Central memory CD8-positive, alpha-beta T cell (primary cell): ENCODE results near the gene SPAG9.
"Not testable (repeated sequence)": the region's sequence is repeated elsewhere in the genome, so short reads cannot be mapped to it uniquely, and the experiment has no call there.

Experiments
- ATAC-seq: fragments of 150-1000 bp; cut with Tn5 transposase; replicated peaks from 2 replicates; pipeline ENCODE4 v1.10.0; 2022; ENCODE audit warnings: mild to moderate bottlenecking, moderate FRiP score, moderate number of reproducible peaks; ENCODE audit not compliant: poor library complexity, severe bottlenecking; ENCODE audit errors: extremely low read depth
- DNase-seq, 2 donors: peaks; one replicate each; pipeline ENCODE4 v3.0.0; 2021; ENCODE audit warnings: low spot score in 2 of 2
- H3K27ac Mint-ChIP-seq: one replicate; pipeline ENCODE4 v1.8.0; 2022; ENCODE audit warnings: low read depth, mild to moderate bottlenecking, moderate library complexity, mixed read lengths
- H3K27me3 Mint-ChIP-seq: one replicate; pipeline ENCODE4 v1.8.0; 2022; ENCODE audit warnings: mixed read lengths
- H3K36me3 Mint-ChIP-seq: one replicate; pipeline ENCODE4 v1.8.0; 2022; ENCODE audit warnings: mild to moderate bottlenecking, moderate library complexity, mixed read lengths; ENCODE audit not compliant: insufficient read depth
- H3K4me1 Mint-ChIP-seq: one replicate; pipeline ENCODE4 v1.8.0; 2022; ENCODE audit warnings: mixed read lengths
- H3K4me3 Mint-ChIP-seq: one replicate; pipeline ENCODE4 v1.8.0; 2022; ENCODE audit warnings: mild to moderate bottlenecking, moderate library complexity, mixed read lengths
- H3K9me3 Mint-ChIP-seq: one replicate; pipeline ENCODE4 v1.8.0; 2022; ENCODE audit warnings: mixed read lengths

SPAG9 gene

DNA sequence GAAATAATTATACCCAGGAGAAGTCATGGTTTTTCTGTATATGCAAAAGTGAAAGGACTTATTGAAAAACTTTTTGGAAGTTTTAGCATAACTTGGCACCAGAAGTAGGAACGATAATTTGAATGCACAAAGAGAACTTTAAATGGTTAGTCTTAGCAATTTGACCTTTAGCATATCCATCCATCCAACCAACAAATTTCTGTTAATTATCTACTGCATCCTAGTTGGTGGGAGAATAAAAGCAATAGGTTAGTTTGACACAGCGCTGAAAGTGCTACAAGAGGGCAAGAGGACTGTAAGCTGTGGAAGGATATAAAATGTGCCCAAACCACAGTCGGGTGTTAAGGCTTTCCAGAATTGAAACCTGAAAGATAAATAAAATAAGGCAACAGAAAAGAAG, 17.6 kb downstream of the SPAG9 start:
- Mint-ChIP-seq H3K27ac (peak overlapping the region; percentile 13), H3K27me3 (no peaks in the 10 kb centered on the region), H3K9me3 (no peaks in the 10 kb centered on the region), H3K36me3 (peaks cover 19% of the 10 kb centered on the region), H3K4me1 (peaks cover 19% of the 10 kb centered on the region), H3K4me3 (no peak overlapping the region)
- ATAC-seq (no peak), DNase-seq (no peak)

- ATAC-seq (no peak), DNase-seq (no peak)
- Mint-ChIP-seq H3K4me1 (peaks cover 25% of the 10 kb centered on the region), H3K4me3 (no peak overlapping the region), H3K27ac (no peak overlapping the region), H3K27me3 (no peaks in the 10 kb centered on the region), H3K36me3 (peaks cover 7% of the 10 kb centered on the region), H3K9me3 (no peaks in the 10 kb centered on the region)
These were observed 22.8 kb downstream of the SPAG9 start for GRCh38 chr17:51097708-51098446.

- no peak overlapping the region for H3K4me3 Mint-ChIP-seq
- no peak for ATAC-seq
- no peak for DNase-seq
- H3K27me3 Mint-ChIP-seq: no peaks in the 10 kb centered on the region
- no peaks in the 10 kb centered on the region for H3K9me3 Mint-ChIP-seq
- H3K27ac Mint-ChIP-seq: peak overlapping the region; percentile 76
- no peaks in the 10 kb centered on the region for H3K36me3 Mint-ChIP-seq
- peaks cover 41% of the 10 kb centered on the region for H3K4me1 Mint-ChIP-seq
These were observed 29.0 kb downstream of the SPAG9 start for GRCh38 chr17:51091635-51092034.

- H3K9me3 Mint-ChIP-seq, H3K27me3 Mint-ChIP-seq, H3K36me3 Mint-ChIP-seq, H3K4me3 Mint-ChIP-seq, DNase-seq, ATAC-seq, H3K27ac Mint-ChIP-seq: not testable (repeated sequence)
- H3K4me1 Mint-ChIP-seq: peaks cover 27% of the 10 kb centered on the region
These were observed 31.8 kb downstream of the SPAG9 start for GRCh38 chr17:51088868-51089267.

DNA sequence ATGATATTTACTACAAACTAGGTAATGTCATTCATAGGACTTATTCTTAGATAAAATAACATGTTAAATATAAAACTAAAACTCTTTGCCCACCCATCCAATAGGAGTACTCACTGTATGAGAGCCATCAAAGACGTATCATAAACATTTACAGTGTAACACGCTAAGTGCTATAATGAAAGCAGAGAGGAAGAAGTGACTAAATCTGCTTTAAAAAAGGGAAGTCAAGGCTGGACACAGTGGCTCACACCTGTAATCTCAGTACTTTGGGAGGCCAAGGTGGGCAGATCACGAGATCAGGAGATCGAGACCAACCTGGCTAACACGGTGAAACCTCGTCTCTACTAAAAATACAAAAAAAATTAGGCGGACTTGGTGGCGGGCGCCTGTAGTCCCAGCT, 32.4 kb downstream of the SPAG9 start:
- DNase-seq: no peak
- no peak for ATAC-seq
- Mint-ChIP-seq H3K27me3 (no peaks in the 10 kb centered on the region), H3K4me3 (no peak overlapping the region), H3K27ac (no peak overlapping the region), H3K36me3 (peaks cover 6% of the 10 kb centered on the region), H3K9me3 (no peaks in the 10 kb centered on the region), H3K4me1 (peaks cover 24% of the 10 kb centered on the region)

- H3K4me3 Mint-ChIP-seq: no peak overlapping the region
- ATAC-seq: no peak
These were observed 33.5 kb downstream of the SPAG9 start for GRCh38 chr17:51087072-51087757.

GRCh38 chr17:51085150-51085805, 35.4 kb downstream of the SPAG9 start:
- Mint-ChIP-seq H3K27ac (no peak overlapping the region), H3K9me3 (no peaks in the 10 kb centered on the region), H3K4me1 (peaks cover 36% of the 10 kb centered on the region), H3K36me3 (peaks cover 10% of the 10 kb centered on the region), H3K4me3 (no peak overlapping the region), H3K27me3 (no peaks in the 10 kb centered on the region)
- ATAC-seq: no peak
- no peak for DNase-seq

More at GRCh38 chr17:51087072-51087757, 33.5 kb downstream of the SPAG9 start:
- no peak for DNase-seq
- H3K36me3 Mint-ChIP-seq: peaks cover 8% of the 10 kb centered on the region
- no peaks in the 10 kb centered on the region for H3K27me3 Mint-ChIP-seq
- no peaks in the 10 kb centered on the region for H3K9me3 Mint-ChIP-seq
- peaks cover 26% of the 10 kb centered on the region for H3K4me1 Mint-ChIP-seq
- H3K27ac Mint-ChIP-seq: no peak overlapping the region

DNA sequence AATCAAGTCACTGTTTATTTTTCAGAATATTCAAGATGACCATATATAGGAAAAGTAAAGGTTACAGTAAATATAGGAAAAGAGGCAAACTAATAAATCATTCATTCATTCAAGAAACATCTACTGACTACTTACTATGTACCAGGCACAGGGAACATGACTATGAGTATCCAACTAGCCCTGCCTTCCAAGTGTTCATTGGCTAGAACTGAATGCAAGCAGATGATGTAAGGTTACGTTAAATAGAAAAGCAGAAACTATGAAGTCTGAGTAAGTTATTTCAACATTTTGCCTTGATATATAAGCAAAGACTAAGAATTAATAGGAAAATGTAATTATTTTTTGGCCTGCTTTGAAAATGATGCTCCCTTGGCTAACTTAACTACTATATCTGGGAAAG, 36.7 kb downstream of the SPAG9 start:
- no peak for DNase-seq
- H3K4me1 Mint-ChIP-seq: peaks cover 40% of the 10 kb centered on the region
- no peak overlapping the region for H3K4me3 Mint-ChIP-seq
- H3K9me3 Mint-ChIP-seq: no peaks in the 10 kb centered on the region
- H3K27ac Mint-ChIP-seq: no peak overlapping the region
- no peak for ATAC-seq
- no peaks in the 10 kb centered on the region for H3K27me3 Mint-ChIP-seq
- peaks cover 15% of the 10 kb centered on the region for H3K36me3 Mint-ChIP-seq

GRCh38 chr17:51083364-51083763, 37.3 kb downstream of the SPAG9 start:
- not testable (repeated sequence) for H3K27me3 Mint-ChIP-seq, H3K4me3 Mint-ChIP-seq, DNase-seq, H3K9me3 Mint-ChIP-seq, ATAC-seq, H3K27ac Mint-ChIP-seq
- H3K36me3 Mint-ChIP-seq: peaks cover 19% of the 10 kb centered on the region
- peaks cover 38% of the 10 kb centered on the region for H3K4me1 Mint-ChIP-seq

DNA sequence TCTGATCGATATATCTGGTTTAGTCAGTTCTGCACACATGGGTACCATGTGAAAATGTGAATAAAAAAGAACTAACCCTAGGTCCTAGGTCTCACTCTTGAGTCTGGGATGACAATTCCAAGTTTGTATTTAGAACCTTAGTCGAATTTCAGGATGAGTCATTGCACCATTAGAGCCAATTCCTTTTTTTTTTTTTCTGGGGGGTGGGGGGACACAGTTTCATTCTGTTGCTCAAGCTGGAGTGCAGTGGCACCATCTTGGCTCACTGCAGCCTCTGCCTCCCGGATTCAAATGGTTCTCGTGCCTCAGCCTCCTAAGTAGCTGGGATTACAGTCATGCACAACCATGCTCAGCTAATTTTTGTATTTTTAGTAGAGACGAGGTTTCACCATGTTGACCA, 41.6 kb downstream of the SPAG9 start:
- no peak overlapping the region for H3K27ac Mint-ChIP-seq
- ATAC-seq: no peak
- H3K4me1 Mint-ChIP-seq: peaks cover 30% of the 10 kb centered on the region

GRCh38 chr17:51078009-51078592, 42.6 kb downstream of the SPAG9 start:
- no peak overlapping the region for H3K27ac Mint-ChIP-seq
- peaks cover 30% of the 10 kb centered on the region for H3K4me1 Mint-ChIP-seq
- no peaks in the 10 kb centered on the region for H3K9me3 Mint-ChIP-seq
- DNase-seq (no peak), ATAC-seq (no peak)
- H3K36me3 Mint-ChIP-seq: peaks cover 42% of the 10 kb centered on the region
- H3K27me3 Mint-ChIP-seq: no peaks in the 10 kb centered on the region
- no peak overlapping the region for H3K4me3 Mint-ChIP-seq

More for the DNA sequence above, 41.6 kb downstream of the SPAG9 start:
- Mint-ChIP-seq H3K27me3 (no peaks in the 10 kb centered on the region), H3K9me3 (no peaks in the 10 kb centered on the region), H3K36me3 (peaks cover 36% of the 10 kb centered on the region), H3K4me3 (no peak overlapping the region)
- no peak for DNase-seq

DNA sequence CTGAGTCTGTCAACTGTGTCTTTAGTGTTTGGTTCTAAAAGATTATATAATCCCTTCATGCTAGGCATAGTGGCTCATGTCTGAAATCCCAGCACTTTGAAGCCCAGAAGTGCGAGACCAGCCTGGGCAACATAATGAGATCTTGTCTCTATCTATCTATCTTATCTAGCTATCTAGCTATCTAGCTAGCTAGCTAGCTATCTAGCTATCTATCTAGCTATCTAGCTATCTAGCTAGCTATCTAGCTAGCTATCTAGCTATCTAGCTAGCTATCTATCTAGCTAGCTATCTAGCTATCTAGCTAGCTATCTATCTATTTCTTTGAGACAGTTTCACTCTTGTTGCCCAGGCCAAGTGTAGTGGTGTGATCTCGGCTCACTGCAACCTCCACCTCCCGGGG, 43.8 kb downstream of the SPAG9 start:
- H3K4me1 Mint-ChIP-seq: peaks cover 20% of the 10 kb centered on the region
- no peak overlapping the region for H3K4me3 Mint-ChIP-seq
- DNase-seq (no peak), ATAC-seq (no peak)
- no peaks in the 10 kb centered on the region for H3K27me3 Mint-ChIP-seq
- H3K9me3 Mint-ChIP-seq: no peaks in the 10 kb centered on the region
- no peak overlapping the region for H3K27ac Mint-ChIP-seq
- peaks cover 41% of the 10 kb centered on the region for H3K36me3 Mint-ChIP-seq
